ENCODE data around the gene CYB561D2. TPM values are rescaled to one million over a fixed set of nuclear protein-coding genes. Genes with fewer than 3 reads are reported as not detected.

Gene CYB561D2
- total and polyA plus RNA-seq, 4 donors, result 18.2 to 50.8 (median 27.7) TPM

DNA sequence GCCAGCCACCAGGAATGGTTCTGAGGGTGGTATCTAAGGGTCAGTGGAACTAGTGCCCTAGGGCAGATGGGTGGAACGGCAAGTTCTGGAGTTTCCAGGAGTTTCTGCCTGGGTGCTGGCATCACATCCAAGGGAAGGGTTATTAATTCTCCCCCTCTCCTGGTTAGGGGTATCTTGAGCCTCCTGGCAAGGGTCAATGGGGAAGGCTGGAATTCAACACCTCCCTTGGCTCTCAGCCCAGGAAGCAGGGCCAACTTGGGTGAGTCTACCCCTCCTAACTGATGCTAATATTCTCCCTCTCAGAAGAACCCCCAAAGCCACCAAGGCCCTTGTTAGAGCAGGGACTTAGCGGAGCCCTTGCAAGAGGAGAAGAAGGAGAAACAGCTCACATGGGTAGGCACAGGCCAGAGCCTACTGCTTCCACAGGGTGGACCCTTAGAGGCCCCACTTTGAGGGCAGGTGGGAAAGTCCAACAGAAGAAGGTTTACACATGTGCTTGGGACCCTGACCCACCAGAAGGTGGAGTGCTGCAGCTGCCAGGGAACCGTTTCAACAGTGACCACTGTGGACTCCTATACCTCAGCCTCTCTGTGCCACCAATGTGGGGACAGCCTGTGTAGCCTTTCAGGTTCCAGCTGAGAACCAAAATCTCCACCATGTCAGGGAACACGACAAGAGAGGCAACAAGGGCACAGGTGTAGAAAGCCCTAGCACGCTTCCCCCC lies 5.3 kb downstream of the CYB561D2 start:
- Histone ChIP-seq H3K36me3 (ENCODE audit: control insufficient read depth in 4 of 4, insufficient read depth in 4 of 4, low read length in 4 of 4) (peaks cover 9 to 30% (median 22%) of the 10 kb centered on the region in 4 donors), H3K9ac (ENCODE audit: insufficient read depth in 1 of 2, low read length in 2 of 2) (peak overlapping the region in 1 of 2 donors; percentile 51), H3K4me3 (no peak overlapping the region), H3K9me3 (ENCODE audit: control insufficient read depth in 4 of 4, insufficient read depth in 3 of 4, low read length in 3 of 4) (no peaks in the 10 kb centered on the region), H3K27me3 (ENCODE audit: control insufficient read depth in 3 of 3, insufficient read depth in 3 of 3, low read length in 2 of 3) (no peaks in the 10 kb centered on the region), H3K4me1 (ENCODE audit: control insufficient read depth in 5 of 5, insufficient read depth in 5 of 5, low read length in 5 of 5) (peaks cover 26 to 40% (median 31%) of the 10 kb centered on the region in 5 donors), H3K27ac (ENCODE audit: low read depth in 1 of 2, low read length in 1 of 2) (peak overlapping the region; percentile 10 to 37)
- TF ChIP-seq, protein P1, sequence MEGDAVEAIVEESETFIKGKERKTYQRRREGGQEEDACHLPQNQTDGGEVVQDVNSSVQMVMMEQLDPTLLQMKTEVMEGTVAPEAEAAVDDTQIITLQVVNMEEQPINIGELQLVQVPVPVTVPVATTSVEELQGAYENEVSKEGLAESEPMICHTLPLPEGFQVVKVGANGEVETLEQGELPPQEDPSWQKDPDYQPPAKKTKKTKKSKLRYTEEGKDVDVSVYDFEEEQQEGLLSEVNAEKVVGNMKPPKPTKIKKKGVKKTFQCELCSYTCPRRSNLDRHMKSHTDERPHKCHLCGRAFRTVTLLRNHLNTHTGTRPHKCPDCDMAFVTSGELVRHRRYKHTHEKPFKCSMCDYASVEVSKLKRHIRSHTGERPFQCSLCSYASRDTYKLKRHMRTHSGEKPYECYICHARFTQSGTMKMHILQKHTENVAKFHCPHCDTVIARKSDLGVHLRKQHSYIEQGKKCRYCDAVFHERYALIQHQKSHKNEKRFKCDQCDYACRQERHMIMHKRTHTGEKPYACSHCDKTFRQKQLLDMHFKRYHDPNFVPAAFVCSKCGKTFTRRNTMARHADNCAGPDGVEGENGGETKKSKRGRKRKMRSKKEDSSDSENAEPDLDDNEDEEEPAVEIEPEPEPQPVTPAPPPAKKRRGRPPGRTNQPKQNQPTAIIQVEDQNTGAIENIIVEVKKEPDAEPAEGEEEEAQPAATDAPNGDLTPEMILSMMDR (IDR thresholded peaks at IDR 0.05; ENCODE audit: control extremely low read depth, extremely low read depth), result no peak
- DNase-seq (no peak), ATAC-seq (ENCODE audit: insufficient read depth, low FRiP score) (no peak)
- 63 to 66% methylated on average over 5 of the region's 5 CpGs for WGBS, 2 donors

DNA sequence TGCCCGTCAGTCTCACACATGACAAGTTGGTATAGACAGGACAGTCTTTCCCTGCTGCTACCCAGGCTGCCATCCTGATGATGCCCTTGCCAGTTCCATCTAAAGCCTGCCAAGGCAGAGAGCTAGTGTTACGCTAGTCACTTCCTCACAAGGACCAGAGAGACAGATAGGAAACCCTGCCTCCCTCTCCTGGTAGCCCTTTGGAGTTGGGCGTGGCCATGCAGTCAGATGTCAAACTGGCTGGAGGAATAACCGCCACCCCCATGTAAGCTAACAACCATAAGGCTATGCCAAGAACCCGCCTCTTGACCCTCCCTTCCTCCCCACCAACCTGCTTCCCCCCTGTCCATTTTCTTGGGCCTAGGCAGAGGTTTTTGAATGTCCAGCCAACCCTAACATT lies 5.9 kb downstream of the CYB561D2 start:
- peaks cover 9 to 30% (median 21%) of the 10 kb centered on the region in 4 donors for H3K36me3 ChIP-seq (ENCODE audit: control insufficient read depth in 4 of 4, insufficient read depth in 4 of 4, low read length in 4 of 4)
- peak overlapping the region; percentile 9 to 51 for H3K9ac ChIP-seq (ENCODE audit: insufficient read depth in 1 of 2, low read length in 2 of 2)
- ATAC-seq (ENCODE audit: insufficient read depth, low FRiP score) (no peak), DNase-seq (no peak)
- no peaks in the 10 kb centered on the region for H3K9me3 ChIP-seq (ENCODE audit: control insufficient read depth in 4 of 4, insufficient read depth in 3 of 4, low read length in 3 of 4)
- H3K27ac ChIP-seq (ENCODE audit: low read depth in 1 of 2, low read length in 1 of 2), result no peak overlapping the region
- H3K27me3 ChIP-seq (ENCODE audit: control insufficient read depth in 3 of 3, insufficient read depth in 3 of 3, low read length in 2 of 3), result no peaks in the 10 kb centered on the region
- peaks cover 25 to 35% (median 26%) of the 10 kb centered on the region in 5 donors for H3K4me1 ChIP-seq (ENCODE audit: control insufficient read depth in 5 of 5, insufficient read depth in 5 of 5, low read length in 5 of 5)
- 44 to 60% methylated on average over 5 of the region's 5 CpGs for WGBS, 2 donors
- peak overlapping the region; percentile 28 for H3K4me3 ChIP-seq
- TF ChIP-seq, protein P1 (IDR thresholded peaks at IDR 0.05; ENCODE audit: control extremely low read depth, extremely low read depth), result no peak

DNA sequence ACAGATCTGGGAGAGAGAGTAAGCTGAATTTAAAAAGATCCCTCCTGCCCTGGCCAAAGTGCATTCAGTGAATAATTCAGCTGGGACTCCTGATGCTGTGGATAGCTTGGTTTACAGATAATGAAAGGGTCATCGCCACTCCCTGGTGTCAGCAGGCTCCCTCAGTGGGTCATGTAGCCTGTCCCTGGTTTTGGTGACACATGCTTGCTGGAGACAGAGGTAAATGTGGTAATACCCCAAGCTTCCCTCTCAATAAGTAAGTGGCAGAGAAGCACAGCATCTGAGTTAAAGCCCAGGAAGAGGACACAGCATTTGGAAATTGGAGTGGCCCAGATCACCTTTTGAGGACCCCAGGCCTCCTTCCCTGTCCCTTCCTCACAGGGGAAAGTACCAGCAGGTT lies 6.8 kb downstream of the CYB561D2 start:
- Histone ChIP-seq H3K9me3 (ENCODE audit: control insufficient read depth in 4 of 4, insufficient read depth in 3 of 4, low read length in 3 of 4) (no peaks in the 10 kb centered on the region), H3K9ac (ENCODE audit: insufficient read depth in 1 of 2, low read length in 2 of 2) (peak overlapping the region; percentile 9 to 45), H3K4me1 (ENCODE audit: control insufficient read depth in 5 of 5, insufficient read depth in 5 of 5, low read length in 5 of 5) (peaks cover 23 to 33% (median 25%) of the 10 kb centered on the region in 5 donors), H3K27ac (ENCODE audit: low read depth in 1 of 2, low read length in 1 of 2) (no peak overlapping the region), H3K27me3 (ENCODE audit: control insufficient read depth in 3 of 3, insufficient read depth in 3 of 3, low read length in 2 of 3) (no peaks in the 10 kb centered on the region), H3K36me3 (ENCODE audit: control insufficient read depth in 4 of 4, insufficient read depth in 4 of 4, low read length in 4 of 4) (peaks cover 9 to 30% (median 20%) of the 10 kb centered on the region in 4 donors), H3K4me3 (no peak overlapping the region)
- DNase-seq (no peak), ATAC-seq (ENCODE audit: insufficient read depth, low FRiP score) (no peak)
- 52 to 92% methylated on average over 1 of the region's 1 CpG for WGBS, 2 donors
- TF ChIP-seq, protein P1 (IDR thresholded peaks at IDR 0.05; ENCODE audit: control extremely low read depth, extremely low read depth), result no peak

Data from lung (tissue), 12 donors.